ENCODE measurements around the gene FTCD.

DNA sequence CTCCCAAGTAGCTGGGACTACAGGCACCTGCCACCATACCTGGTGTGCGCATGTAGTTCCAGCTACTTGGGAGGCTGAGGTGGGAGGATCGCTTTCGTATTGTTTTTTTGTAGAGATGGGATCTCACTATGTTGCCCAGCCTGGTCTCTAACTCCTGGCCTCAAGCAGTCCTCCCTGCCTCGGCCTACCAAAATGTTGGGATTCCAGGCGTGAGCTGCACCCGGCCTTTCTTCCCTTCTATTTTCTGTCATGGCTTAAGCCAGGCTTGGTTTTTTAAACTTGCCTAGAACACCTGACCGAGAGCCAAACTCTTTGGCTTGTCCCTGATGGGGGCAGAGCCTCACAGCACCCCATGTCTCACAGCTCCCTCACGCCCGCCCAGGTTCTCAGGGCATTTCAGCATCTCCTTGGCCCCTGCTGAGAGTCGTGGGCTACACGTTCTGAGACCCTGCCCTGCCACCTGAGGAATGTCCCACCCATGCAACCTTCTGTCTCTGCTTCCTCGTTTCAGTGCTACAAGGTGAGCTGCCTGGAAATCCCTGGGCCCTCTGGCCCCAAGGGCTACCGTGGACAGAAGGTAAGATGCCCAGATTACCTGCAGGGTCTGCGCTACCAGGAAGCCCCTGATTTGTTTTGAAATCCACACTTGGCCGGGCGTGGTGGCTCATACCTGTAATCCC lies 41.7 kb downstream of the FTCD start:
- TF ChIP-seq POLR2AphosphoS5 (IDR thresholded peaks at IDR 0.05; ENCODE audit: low read depth, low read length) (no peak), CBX5 (IDR thresholded peaks at IDR 0.05; ENCODE audit: low read depth, low read length) (no peak), RXRA (IDR thresholded peaks at IDR 0.05; ENCODE audit: insufficient read depth, low read depth, low read length) (no peak)
- TF ChIP-seq, protein P1, sequence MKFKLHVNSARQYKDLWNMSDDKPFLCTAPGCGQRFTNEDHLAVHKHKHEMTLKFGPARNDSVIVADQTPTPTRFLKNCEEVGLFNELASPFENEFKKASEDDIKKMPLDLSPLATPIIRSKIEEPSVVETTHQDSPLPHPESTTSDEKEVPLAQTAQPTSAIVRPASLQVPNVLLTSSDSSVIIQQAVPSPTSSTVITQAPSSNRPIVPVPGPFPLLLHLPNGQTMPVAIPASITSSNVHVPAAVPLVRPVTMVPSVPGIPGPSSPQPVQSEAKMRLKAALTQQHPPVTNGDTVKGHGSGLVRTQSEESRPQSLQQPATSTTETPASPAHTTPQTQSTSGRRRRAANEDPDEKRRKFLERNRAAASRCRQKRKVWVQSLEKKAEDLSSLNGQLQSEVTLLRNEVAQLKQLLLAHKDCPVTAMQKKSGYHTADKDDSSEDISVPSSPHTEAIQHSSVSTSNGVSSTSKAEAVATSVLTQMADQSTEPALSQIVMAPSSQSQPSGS (IDR thresholded peaks at IDR 0.05; ENCODE audit: low read length): no peak

Data from H1 (cell line).